IMR-90 (cell line): ENCODE data around the gene CDH13. TPM values are rescaled to one million over a fixed set of nuclear protein-coding genes. Genes with fewer than 3 reads are reported as not detected.

Experiments
- ATAC-seq: fragments of 200-7000 bp; cut with Tn5 transposase; 2 replicates; pipeline ENCODE4 v1.9.1; 2020; ENCODE audit warnings: low read depth, mild to moderate bottlenecking, moderate library complexity
- BruUV-seq: library from RNA; stranded (reverse); fragments of 400-500 nt; replicated peaks from 2 replicates; lab custom pipeline; 2021; lab: Mats Ljungman, UMichigan
- CTCF ChIA-PET: fragments of 300-600 bp; formaldehyde crosslinking; extraction: SDS; loops from one replicate; lab custom pipeline; 2021; ENCODE audit warnings: antibody characterized with exemption; lab: Yijun Ruan, JAX
- POLR2A ChIA-PET: fragments of 300-600 bp; sonication (Branson Sonifier 250); formaldehyde crosslinking; loops from one replicate; lab custom pipeline; 2022; ENCODE audit warnings: antibody characterized with exemption; ENCODE audit not compliant: unreplicated experiment; lab: Charles Lee
- DNase-seq: peaks from one replicate; pipeline ENCODE4 v3.0.0; 2013
- H2AFZ ChIP-seq: replicated peaks from 2 replicates; pipeline ENCODE3; 2013; ENCODE audit warnings: low read length, mild to moderate bottlenecking; ENCODE audit not compliant: poor library complexity
- H2AK5ac ChIP-seq: 2 replicates; pipeline ENCODE4 v1.6.1; 2013; ENCODE audit warnings: low read depth, low read length, inconsistent platforms
- H2AK9ac ChIP-seq: replicated peaks from 2 replicates; pipeline ENCODE3; 2013; ENCODE audit warnings: mild to moderate bottlenecking, low read depth, low read length, moderate library complexity; ENCODE audit not compliant: poor library complexity
- H2BK120ac ChIP-seq: 2 replicates; pipeline ENCODE4 v1.6.1; 2013; ENCODE audit warnings: low read depth, low read length, inconsistent platforms
- H2BK15ac ChIP-seq: 3 replicates; pipeline ENCODE4 v1.6.1; 2013; ENCODE audit warnings: low read depth, low read length, inconsistent platforms
- H2BK20ac ChIP-seq: 2 replicates; pipeline ENCODE4 v1.6.1; 2013; ENCODE audit warnings: low read depth, mild to moderate bottlenecking, inconsistent platforms, low read length, moderate library complexity
- H2BK5ac ChIP-seq: 2 replicates; pipeline ENCODE4 v1.6.1; 2013; ENCODE audit warnings: mild to moderate bottlenecking, low read depth, low read length, inconsistent platforms; ENCODE audit not compliant: poor library complexity, severe bottlenecking
- H3K14ac ChIP-seq: replicated peaks from 2 replicates; pipeline ENCODE4 v1.6.1; 2013; ENCODE audit warnings: low read depth, low read length, inconsistent platforms
- H3K18ac ChIP-seq: 2 replicates; pipeline ENCODE4 v1.6.1; 2013; ENCODE audit warnings: low read depth, low read length, control low read depth
- H3K23ac ChIP-seq: 2 replicates; pipeline ENCODE4 v1.6.1; 2013; ENCODE audit warnings: low read depth, low read length, inconsistent platforms
- H3K27ac ChIP-seq: 2 replicates; pipeline ENCODE4 v1.5.1; 2013; ENCODE audit warnings: mild to moderate bottlenecking, control low read depth, low read length; ENCODE audit not compliant: insufficient read depth
- H3K27me3 ChIP-seq: 2 replicates; pipeline ENCODE4 v1.6.1; 2013; ENCODE audit warnings: low read length; ENCODE audit not compliant: control insufficient read depth, insufficient read depth
- H3K36me3 ChIP-seq: 2 replicates; pipeline ENCODE4 v1.6.1; 2013; ENCODE audit warnings: low read length, mixed read lengths; ENCODE audit not compliant: control insufficient read depth, insufficient read depth
- H3K4ac ChIP-seq: 2 replicates; pipeline ENCODE4 v1.6.1; 2013; ENCODE audit warnings: low read depth, low read length, inconsistent platforms
- H3K4me1 ChIP-seq: 2 replicates; pipeline ENCODE4 v1.6.1; 2013; ENCODE audit warnings: low read length, mixed read lengths; ENCODE audit not compliant: control insufficient read depth, insufficient read depth
- H3K4me2 ChIP-seq: 2 replicates; pipeline ENCODE4 v1.6.1; 2013; ENCODE audit warnings: low read depth, mild to moderate bottlenecking, control low read depth, low read length, moderate library complexity
- H3K4me3 ChIP-seq: 2 replicates; pipeline ENCODE4 v1.5.1; 2013; ENCODE audit warnings: low read depth, mild to moderate bottlenecking, control low read depth, low read length, moderate library complexity; ENCODE audit not compliant: insufficient read depth
- H3K56ac ChIP-seq: 2 replicates; pipeline ENCODE4 v1.6.1; 2013; ENCODE audit warnings: low read length, inconsistent platforms; ENCODE audit not compliant: insufficient read depth; ENCODE audit errors: extremely low read depth
- H3K79me1 ChIP-seq, 2 experiments: 2 replicates each; pipeline ENCODE4 v1.6.1; 2013; ENCODE audit warnings: low read length in 2 of 2, inconsistent platforms in 1 of 2, low read depth in 1 of 2
- H3K9ac ChIP-seq: 2 replicates; pipeline ENCODE4 v1.6.1; 2013; ENCODE audit warnings: low read depth, low read length, control low read depth
- H3K9me1 ChIP-seq: 2 replicates; pipeline ENCODE4 v1.6.1; 2013; ENCODE audit warnings: low read length, inconsistent platforms; ENCODE audit not compliant: insufficient read depth
- H3K9me3 ChIP-seq: 2 replicates; pipeline ENCODE4 v1.6.1; 2013; ENCODE audit warnings: low read length; ENCODE audit not compliant: control insufficient read depth, insufficient read depth
- H4K20me1 ChIP-seq: 2 replicates; pipeline ENCODE4 v1.6.1; 2013; ENCODE audit warnings: low read length, inconsistent platforms; ENCODE audit not compliant: insufficient read depth
- H4K5ac ChIP-seq: 2 replicates; pipeline ENCODE4 v1.6.1; 2013; ENCODE audit warnings: mild to moderate bottlenecking, low read depth, low read length, control low read depth
- H4K8ac ChIP-seq, 2 experiments: 2 replicates each; pipeline ENCODE4 v1.6.1; 2013; ENCODE audit warnings: low read depth in 2 of 2, low read length in 2 of 2, control low read depth in 1 of 2, inconsistent platforms in 1 of 2
- H4K91ac ChIP-seq: 2 replicates; pipeline ENCODE4 v1.6.1; 2013; ENCODE audit warnings: low read depth, low read length, inconsistent platforms; ENCODE audit not compliant: insufficient read depth
- CEBPB ChIP-seq: IDR thresholded peaks from 2 replicates; pipeline ENCODE4 v1.6.1; 2012; ENCODE audit warnings: low read depth, low read length, improper control_type of control experiment
- MAZ ChIP-seq: IDR thresholded peaks from 2 replicates; pipeline ENCODE4 v1.6.1; 2012; ENCODE audit warnings: low read depth, mild to moderate bottlenecking, low read length, improper control_type of control experiment, moderate library complexity, borderline replicate concordance
- RAD21 ChIP-seq: IDR thresholded peaks from 2 replicates; pipeline ENCODE4 v1.6.1; 2012; ENCODE audit warnings: low read length, improper control_type of control experiment
- RCOR1 ChIP-seq: IDR thresholded peaks from 2 replicates; pipeline ENCODE4 v1.6.1; 2012; ENCODE audit warnings: mild to moderate bottlenecking, low read length, improper control_type of control experiment; ENCODE audit not compliant: insufficient replicate concordance
- RFX5 ChIP-seq: IDR thresholded peaks from 2 replicates; pipeline ENCODE4 v1.8.0; 2012; ENCODE audit warnings: low read depth, mild to moderate bottlenecking, low read length, moderate library complexity
- WGBS, 2 experiments: methylation state at CpG; one replicate each; pipeline versions ENCODE4 v1.1.5 to v1.1.7; 2013; ENCODE audit warnings: missing lambda C conversion rate in 2 of 2; ENCODE audit not compliant: insufficient read length in 1 of 2; ENCODE audit errors: extremely low coverage in 2 of 2; 5-methylcytosine and 5-hydroxymethylcytosine counted together
- dilution Hi-C: fragments of 300-500 bp; cut with HindIII; formaldehyde crosslinking; loops from one replicate; pipeline ENCODE4 v1.14.3; 2018; ENCODE audit warnings: low sequenced_read_pairs; ENCODE audit not compliant: unreplicated experiment
- in situ Hi-C: fragments of 300-500 bp; cut with MboI; formaldehyde crosslinking; loops from 3 replicates; pipeline ENCODE4 v1.14.3; 2019; ENCODE audit warnings: low sequenced_read_pairs, inconsistent platforms, mixed read lengths
- intact Hi-C: fragments of 100-400 bp; cut with micrococcal nuclease; formaldehyde crosslinking; loops from 2 replicates; pipeline ENCODE4 v1.10.0; 2022
- polyA plus RNA-seq, 3 experiments: library from polyadenylated mRNA; depleted of rRNA; stranded (reverse); fragments of >200 nt; gene quantifications; 2 replicates each; pipeline ENCODE4 v1.2.3, GENCODE V29; 2012; ENCODE audit warnings: low replicate concordance in 1 of 3
- total RNA-seq: library from RNA; depleted of rRNA; stranded (reverse); fragments of >200 nt; gene quantifications from 2 replicates; pipeline ENCODE4 v1.2.3, GENCODE V29; 2012
- TF ChIP-seq, protein P1 (sequence below): conservative IDR thresholded peaks from 2 replicates; pipeline ENCODE4 v1.5.1; 2012; ENCODE audit warnings: mild to moderate bottlenecking, low read depth, low read length, improper control_type of control experiment
- TF ChIP-seq, protein P2 (sequence below): fragments of 150-350 bp; IDR thresholded peaks from 2 replicates; pipeline ENCODE4 v1.6.1; 2017; ENCODE audit warnings: mild to moderate bottlenecking, antibody characterized with exemption, low read length, low read depth

Gene CDH13
- total and polyA plus RNA-seq, 2 of the 4 experiments (the other 2 are of a cell fraction): 61.6 to 74.7 TPM

DNA sequence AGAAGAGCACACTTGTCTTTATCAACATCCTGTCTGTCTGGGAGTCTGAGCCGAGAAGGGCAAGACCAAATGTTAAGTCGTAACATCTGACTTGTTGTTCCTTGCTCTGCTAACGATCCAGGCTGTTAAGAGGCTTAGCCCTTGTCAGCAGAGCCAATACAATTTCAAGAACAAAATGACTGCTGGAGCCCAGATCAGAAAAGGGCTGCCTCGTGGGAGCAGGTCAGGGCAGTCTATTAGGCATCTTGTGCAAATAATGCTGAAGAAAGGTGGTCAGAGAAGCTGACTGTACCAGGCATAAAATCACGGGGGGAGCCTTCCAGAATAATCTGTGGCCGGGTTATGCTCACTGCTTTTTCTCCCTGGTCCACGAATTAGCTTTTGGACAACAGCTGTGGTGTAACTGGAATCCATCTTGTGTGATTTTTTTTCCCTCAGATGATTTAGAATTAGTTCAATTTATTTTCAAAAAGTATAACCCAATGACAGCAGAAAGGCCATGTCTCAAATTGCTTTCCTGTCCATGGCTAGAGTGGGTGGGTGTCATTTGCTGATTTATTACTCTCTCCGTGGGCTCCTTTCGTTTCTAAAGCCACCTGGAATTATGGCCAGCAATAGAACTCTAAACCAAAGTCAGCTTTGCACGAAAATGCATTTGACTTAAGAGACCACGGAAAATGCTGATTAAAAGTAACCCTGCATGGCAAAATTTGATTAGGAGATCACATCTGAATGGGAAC is 959.9 kb downstream of the CDH13 start:
- intact Hi-C loops (no loop called here), in situ Hi-C loops (no loop called here), dilution Hi-C loops (no loop called here)
- Histone ChIP-seq H3K4me3 (no peak overlapping the region), H2BK20ac (no peak overlapping the region), H2BK120ac (no peak overlapping the region), H3K27me3 (no peaks in the 10 kb centered on the region), H4K8ac (no peak overlapping the region), H3K27ac (no peak overlapping the region), H3K36me3 (no peaks in the 10 kb centered on the region), H3K9me1 (0 out of 2 replicates have a peak, but pooled peaks cover 3% of the 10 kb centered on the region), H2AK9ac (no peak overlapping the region), H3K4ac (no peak overlapping the region), H2BK5ac (no peak overlapping the region), H3K18ac (no peak overlapping the region), H3K4me2 (no peak overlapping the region), H3K79me1 (no peaks in the 10 kb centered on the region), H4K91ac (no peak overlapping the region), H3K4me1 (no peaks in the 10 kb centered on the region), H3K9ac (no peak overlapping the region), H4K20me1 (no peaks in the 10 kb centered on the region), H3K9me3 (no peaks in the 10 kb centered on the region), H4K5ac (no peak overlapping the region), H3K23ac (no peak overlapping the region), H3K56ac (no peak overlapping the region), H2AK5ac (no peak overlapping the region), H3K14ac (no peak overlapping the region), H2AFZ (no peak overlapping the region), H2BK15ac (no peak overlapping the region)
- no peak for ATAC-seq
- TF ChIP-seq RAD21: no peak
- TF ChIP-seq RFX5: no peak
- TF ChIP-seq, protein P1, sequence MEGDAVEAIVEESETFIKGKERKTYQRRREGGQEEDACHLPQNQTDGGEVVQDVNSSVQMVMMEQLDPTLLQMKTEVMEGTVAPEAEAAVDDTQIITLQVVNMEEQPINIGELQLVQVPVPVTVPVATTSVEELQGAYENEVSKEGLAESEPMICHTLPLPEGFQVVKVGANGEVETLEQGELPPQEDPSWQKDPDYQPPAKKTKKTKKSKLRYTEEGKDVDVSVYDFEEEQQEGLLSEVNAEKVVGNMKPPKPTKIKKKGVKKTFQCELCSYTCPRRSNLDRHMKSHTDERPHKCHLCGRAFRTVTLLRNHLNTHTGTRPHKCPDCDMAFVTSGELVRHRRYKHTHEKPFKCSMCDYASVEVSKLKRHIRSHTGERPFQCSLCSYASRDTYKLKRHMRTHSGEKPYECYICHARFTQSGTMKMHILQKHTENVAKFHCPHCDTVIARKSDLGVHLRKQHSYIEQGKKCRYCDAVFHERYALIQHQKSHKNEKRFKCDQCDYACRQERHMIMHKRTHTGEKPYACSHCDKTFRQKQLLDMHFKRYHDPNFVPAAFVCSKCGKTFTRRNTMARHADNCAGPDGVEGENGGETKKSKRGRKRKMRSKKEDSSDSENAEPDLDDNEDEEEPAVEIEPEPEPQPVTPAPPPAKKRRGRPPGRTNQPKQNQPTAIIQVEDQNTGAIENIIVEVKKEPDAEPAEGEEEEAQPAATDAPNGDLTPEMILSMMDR: no peak
- TF ChIP-seq, protein P2, sequence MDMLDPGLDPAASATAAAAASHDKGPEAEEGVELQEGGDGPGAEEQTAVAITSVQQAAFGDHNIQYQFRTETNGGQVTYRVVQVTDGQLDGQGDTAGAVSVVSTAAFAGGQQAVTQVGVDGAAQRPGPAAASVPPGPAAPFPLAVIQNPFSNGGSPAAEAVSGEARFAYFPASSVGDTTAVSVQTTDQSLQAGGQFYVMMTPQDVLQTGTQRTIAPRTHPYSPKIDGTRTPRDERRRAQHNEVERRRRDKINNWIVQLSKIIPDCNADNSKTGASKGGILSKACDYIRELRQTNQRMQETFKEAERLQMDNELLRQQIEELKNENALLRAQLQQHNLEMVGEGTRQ: no peak
- no peak for TF ChIP-seq RCOR1
- TF ChIP-seq MAZ: no peak
- TF ChIP-seq CEBPB: no peak
- ChIA-PET POLR2A (no interaction called here), CTCF (interaction anchor here (0.7 kb wide), 1 partner anchor 55 kb away, joined by 5 read pairs; no protein-coding TSS in a partner anchor)
- no peak for DNase-seq
- 53% methylated on average over 2 of the region's 11 CpGs; no CpG with 5 or more reads in 1 of the 2 experiments for WGBS, 2 experiments
- BruUV-seq: no TSS peak
